ENCODE measurements around the gene PGS1. TPM values are rescaled to one million over a fixed set of nuclear protein-coding genes. Genes with fewer than 3 reads are reported as not detected.

The PGS1 gene
- total RNA-seq, 1 experiment from 2014 or later, result 42.5 TPM

- peak; percentile 52 for DNase-seq (ENCODE audit: low spot score)
Measured at GRCh38 chr17:78359321-78359996, 19.0 kb upstream of the PGS1 start.

GRCh38 chr17:78359997-78360370 lies 18.5 kb upstream of the PGS1 start, which contains the start of gene SOCS3:
SOCS3 (minus strand) TSS chr17:78360077; CDS start chr17:78359095, 982 bp downstream.
- DNase-seq (ENCODE audit: low spot score), result peak; percentile 97
- Histone ChIP-seq H3K36me3 (ENCODE audit: insufficient read depth, low read length, poor library complexity, severe bottlenecking) (no peaks in the 10 kb centered on the region), H3K4me3 (ENCODE audit: low read depth, low read length, poor library complexity, severe bottlenecking) (peak within 1 kb of the TSS; percentile 88), H3K9me3 (ENCODE audit: low read depth, low read length, poor library complexity, severe bottlenecking) (no peaks in the 10 kb centered on the region), H3K27ac (ENCODE audit: low read depth, low read length, poor library complexity, severe bottlenecking) (peak within 1 kb of the TSS; percentile 85), H3K27me3 (replicated peaks; ENCODE audit: insufficient read depth, low read depth, low read length, poor library complexity) (no peaks in the 10 kb centered on the region), H3K4me1 (ENCODE audit: insufficient read depth, low read length, poor library complexity, severe bottlenecking) (peaks cover 19% of the 10 kb centered on the region)
- ChIA-PET POLR2A (ENCODE audit: low non-redundant PET) (interaction anchor here (0.6 kb wide), 1 partner anchor 26 kb away, joined by 3 read pairs; no protein-coding TSS in a partner anchor), CTCF (interaction anchor here (0.7 to 1.8 kb wide), 3 partner anchors 10 to 64 kb away, joined by 5 to 11 read pairs (median 7); no protein-coding TSS in a partner anchor)
- no TSS peak for BruUV-seq (replicated peaks)
- intact Hi-C loops (cut with micrococcal nuclease; ENCODE audit: unreplicated experiment), result loop anchor here (2.0 kb wide), 1 partner anchor 63 kb away; no protein-coding TSS in a partner anchor
- no peak for TF ChIP-seq EZH2 (IDR thresholded peaks at IDR 0.05; ENCODE audit: borderline replicate concordance, low read depth, low read length, poor library complexity, severe bottlenecking)
- no peak for TF ChIP-seq CTCF (conservative IDR thresholded peaks at IDR 0.05; ENCODE audit: low read depth, low read length)

More at GRCh38 chr17:78359321-78359996, 19.0 kb upstream of the PGS1 start:
- POLR2A ChIA-PET (ENCODE audit: low non-redundant PET), result interaction anchor here (0.5 to 0.6 kb wide), 2 partner anchors 21 to 26 kb away, joined by 3 read pairs; no protein-coding TSS in a partner anchor
- Histone ChIP-seq H3K4me3 (ENCODE audit: low read depth, low read length, poor library complexity, severe bottlenecking) (peak overlapping the region; percentile 88), H3K9me3 (ENCODE audit: low read depth, low read length, poor library complexity, severe bottlenecking) (no peaks in the 10 kb centered on the region), H3K27ac (ENCODE audit: low read depth, low read length, poor library complexity, severe bottlenecking) (peak overlapping the region; percentile 85), H3K4me1 (ENCODE audit: insufficient read depth, low read length, poor library complexity, severe bottlenecking) (peaks cover 19% of the 10 kb centered on the region), H3K27me3 (replicated peaks; ENCODE audit: insufficient read depth, low read depth, low read length, poor library complexity) (no peaks in the 10 kb centered on the region), H3K36me3 (ENCODE audit: insufficient read depth, low read length, poor library complexity, severe bottlenecking) (no peaks in the 10 kb centered on the region)
- CTCF ChIA-PET, result interaction anchor here (0.7 to 1.4 kb wide), 2 partner anchors 11 to 64 kb away, joined by 5 to 7 read pairs; no protein-coding TSS in a partner anchor
- intact Hi-C loops (cut with micrococcal nuclease; ENCODE audit: unreplicated experiment), result no loop called here
- BruUV-seq (replicated peaks), result no TSS peak
- TF ChIP-seq EZH2 (IDR thresholded peaks at IDR 0.05; ENCODE audit: borderline replicate concordance, low read depth, low read length, poor library complexity, severe bottlenecking), result no peak
- TF ChIP-seq CTCF (conservative IDR thresholded peaks at IDR 0.05; ENCODE audit: low read depth, low read length), result no peak

- no peaks in the 10 kb centered on the region for H3K36me3 ChIP-seq (ENCODE audit: insufficient read depth, low read length, poor library complexity, severe bottlenecking)
- no TSS peak for BruUV-seq (replicated peaks)
- TF ChIP-seq EZH2 (IDR thresholded peaks at IDR 0.05; ENCODE audit: borderline replicate concordance, low read depth, low read length, poor library complexity, severe bottlenecking) (no peak), CTCF (conservative IDR thresholded peaks at IDR 0.05; ENCODE audit: low read depth, low read length) (peak; percentile 92)
- intact Hi-C loops (cut with micrococcal nuclease; ENCODE audit: unreplicated experiment), result loop anchor here (2.0 kb wide), 1 partner anchor 62 kb away; no protein-coding TSS in a partner anchor
- DNase-seq (ENCODE audit: low spot score), result peak; percentile 87
- H3K4me3 ChIP-seq (ENCODE audit: low read depth, low read length, poor library complexity, severe bottlenecking), result peak overlapping the region; percentile 88
- peak overlapping the region; percentile 78 for H3K27ac ChIP-seq (ENCODE audit: low read depth, low read length, poor library complexity, severe bottlenecking)
- CTCF ChIA-PET, result interaction anchor here (0.5 to 1.8 kb wide), 8 partner anchors 10 to 680 kb away, joined by 3 to 11 read pairs (median 4); partner anchors contain the start of gene CYTH1
- peaks cover 19% of the 10 kb centered on the region for H3K4me1 ChIP-seq (ENCODE audit: insufficient read depth, low read length, poor library complexity, severe bottlenecking)
- POLR2A ChIA-PET (ENCODE audit: low non-redundant PET), result interaction anchor here (0.6 kb wide), 1 partner anchor 15 kb away, joined by 3 read pairs; no protein-coding TSS in a partner anchor
- H3K9me3 ChIP-seq (ENCODE audit: low read depth, low read length, poor library complexity, severe bottlenecking), result no peaks in the 10 kb centered on the region
- H3K27me3 ChIP-seq (replicated peaks; ENCODE audit: insufficient read depth, low read depth, low read length, poor library complexity), result no peaks in the 10 kb centered on the region
Measured at GRCh38 chr17:78360371-78361224, 17.9 kb upstream of the PGS1 start.
